Endothelial cell of umbilical vein (primary cell): ENCODE measurements around the gene CATSPERD.

ENCODE experiments used
- EZH2 ChIP-seq: IDR thresholded peaks from 2 replicates; pipeline ENCODE4 v1.6.1; 2012; ENCODE audit warnings: borderline replicate concordance, low read depth, mild to moderate bottlenecking, moderate library complexity, low read length, inconsistent platforms; ENCODE audit not compliant: severe bottlenecking
- FOS ChIP-seq: IDR thresholded peaks from 2 replicates; pipeline ENCODE4 v1.6.1; 2011; ENCODE audit warnings: mild to moderate bottlenecking, low read length, moderate library complexity, borderline replicate concordance; ENCODE audit not compliant: insufficient read depth
- GATA2 ChIP-seq: IDR thresholded peaks from 2 replicates; pipeline ENCODE4 v1.7.0; 2011; ENCODE audit warnings: low read depth, mild to moderate bottlenecking, moderate library complexity, mixed read lengths, low read length; ENCODE audit not compliant: insufficient read length, insufficient read depth
- MYC ChIP-seq: IDR thresholded peaks from one replicate; pipeline ENCODE4 v1.6.1; 2011; ENCODE audit warnings: mild to moderate bottlenecking, low read depth, low read length
- POLR2A ChIP-seq: IDR thresholded peaks from 2 replicates; pipeline ENCODE4 v1.6.1; 2012; ENCODE audit warnings: low read depth, mild to moderate bottlenecking, control low read depth, low read length
- POLR2AphosphoS5 ChIP-seq: IDR thresholded peaks from 2 replicates; pipeline ENCODE4 v1.6.1; 2012; ENCODE audit warnings: low read depth, mild to moderate bottlenecking, control low read depth, low read length, moderate library complexity; ENCODE audit not compliant: insufficient read depth
- TF ChIP-seq, protein P1 (sequence below), 2 donors: IDR thresholded peaks; 1 replicate in 1 of 2; 2 replicates in 1 of 2; pipeline ENCODE4 v1.5.1; 2011; ENCODE audit warnings: low read length in 2 of 2, mild to moderate bottlenecking in 2 of 2, moderate library complexity in 2 of 2, control low read depth in 1 of 2, inconsistent platforms in 1 of 2, low read depth in 1 of 2; ENCODE audit not compliant: insufficient read depth in 1 of 2; ENCODE audit errors: extremely low read depth in 1 of 2
- TF ChIP-seq, protein P2 (sequence below): IDR thresholded peaks from 2 replicates; pipeline ENCODE4 v1.6.1; 2011; ENCODE audit not compliant: insufficient read depth, insufficient read length

DNA sequence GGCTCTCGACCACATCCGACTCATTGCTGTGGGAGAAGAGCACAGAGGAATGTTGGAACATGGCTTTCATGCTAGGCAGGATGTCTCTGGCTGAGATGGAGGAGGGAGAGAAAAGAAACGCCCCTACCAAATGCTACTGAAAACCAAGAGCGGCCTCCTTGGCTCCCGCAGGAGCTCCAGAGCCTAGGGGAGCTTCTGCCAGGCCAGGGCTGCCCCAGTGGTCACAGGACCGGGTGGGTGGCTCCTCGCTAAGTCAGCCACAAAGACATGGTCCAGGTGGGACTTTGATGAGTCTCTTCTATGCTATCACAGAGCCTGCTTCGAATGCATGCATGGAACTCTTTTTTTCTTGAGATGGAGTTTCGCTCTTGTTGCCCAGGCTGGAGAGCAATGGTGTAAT is 7.2 kb upstream of the CATSPERD start:
- TF ChIP-seq, protein P1, sequence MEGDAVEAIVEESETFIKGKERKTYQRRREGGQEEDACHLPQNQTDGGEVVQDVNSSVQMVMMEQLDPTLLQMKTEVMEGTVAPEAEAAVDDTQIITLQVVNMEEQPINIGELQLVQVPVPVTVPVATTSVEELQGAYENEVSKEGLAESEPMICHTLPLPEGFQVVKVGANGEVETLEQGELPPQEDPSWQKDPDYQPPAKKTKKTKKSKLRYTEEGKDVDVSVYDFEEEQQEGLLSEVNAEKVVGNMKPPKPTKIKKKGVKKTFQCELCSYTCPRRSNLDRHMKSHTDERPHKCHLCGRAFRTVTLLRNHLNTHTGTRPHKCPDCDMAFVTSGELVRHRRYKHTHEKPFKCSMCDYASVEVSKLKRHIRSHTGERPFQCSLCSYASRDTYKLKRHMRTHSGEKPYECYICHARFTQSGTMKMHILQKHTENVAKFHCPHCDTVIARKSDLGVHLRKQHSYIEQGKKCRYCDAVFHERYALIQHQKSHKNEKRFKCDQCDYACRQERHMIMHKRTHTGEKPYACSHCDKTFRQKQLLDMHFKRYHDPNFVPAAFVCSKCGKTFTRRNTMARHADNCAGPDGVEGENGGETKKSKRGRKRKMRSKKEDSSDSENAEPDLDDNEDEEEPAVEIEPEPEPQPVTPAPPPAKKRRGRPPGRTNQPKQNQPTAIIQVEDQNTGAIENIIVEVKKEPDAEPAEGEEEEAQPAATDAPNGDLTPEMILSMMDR (IDR thresholded peaks at IDR 0.05; ENCODE audit: extremely low read depth in 1 of 2, insufficient read depth in 1 of 2, low read depth in 1 of 2, low read length in 2 of 2): no peak
- no peak for TF ChIP-seq POLR2AphosphoS5
- TF ChIP-seq EZH2: no peak
- TF ChIP-seq, protein P2, sequence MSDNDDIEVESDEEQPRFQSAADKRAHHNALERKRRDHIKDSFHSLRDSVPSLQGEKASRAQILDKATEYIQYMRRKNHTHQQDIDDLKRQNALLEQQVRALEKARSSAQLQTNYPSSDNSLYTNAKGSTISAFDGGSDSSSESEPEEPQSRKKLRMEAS: no peak
- no peak for TF ChIP-seq POLR2A
- no peak for TF ChIP-seq FOS
- TF ChIP-seq MYC: no peak
- TF ChIP-seq GATA2: no peak
